Spleen (tissue), 11 donors: ENCODE results near the gene NENF. TPM values are rescaled to one million over a fixed set of nuclear protein-coding genes. Genes with fewer than 3 reads are reported as not detected.

ENCODE experiments used
- DNase-seq: peaks from one replicate; pipeline ENCODE4 v3.0.0-alpha.2; 2020
- H3K27ac ChIP-seq, 8 donors: fragments of 200-600 bp; sonication (generic) in 7 of 8; 1 replicate in 4 of 8; 2 replicates in 4 of 8; pipeline versions ENCODE4 v1.5.0 to v1.8.0; 2016 to 2021; ENCODE audit warnings: inconsistent platforms in 4 of 8, mild to moderate bottlenecking in 4 of 8, moderate library complexity in 1 of 8
- H3K27me3 ChIP-seq, 7 donors: fragments of 200-600 bp; sonication (generic) in 6 of 7; replicated peaks in 1 of 7; 1 replicate in 4 of 7; 2 replicates in 3 of 7; pipeline versions ENCODE4 v1.5.0 to v1.8.0; 2016 to 2021; ENCODE audit warnings: inconsistent platforms in 3 of 7, mild to moderate bottlenecking in 1 of 7
- H3K36me3 ChIP-seq, 6 donors: fragments of 200-600 bp; sonication (generic) in 5 of 6; 1 replicate in 4 of 6; 2 replicates in 2 of 6; pipeline versions ENCODE4 v1.5.0 to v1.8.0; 2016 to 2021; ENCODE audit warnings: inconsistent platforms in 2 of 6
- H3K4me1 ChIP-seq, 6 donors: fragments of 200-600 bp; sonication (generic) in 5 of 6; 1 replicate in 3 of 6; 2 replicates in 3 of 6; pipeline versions ENCODE4 v1.5.0 to v1.8.0; 2016 to 2021; ENCODE audit warnings: inconsistent platforms in 3 of 6
- H3K4me3 ChIP-seq, 8 donors: fragments of 200-600 bp; sonication (generic) in 7 of 8; 1 replicate in 4 of 8; 2 replicates in 4 of 8; pipeline versions ENCODE4 v1.5.0 to v1.8.0; 2016 to 2021; ENCODE audit warnings: inconsistent platforms in 4 of 8, mild to moderate bottlenecking in 4 of 8, moderate library complexity in 2 of 8
- H3K9me3 ChIP-seq, 8 donors: fragments of 200-600 bp; sonication (generic) in 7 of 8; 1 replicate in 4 of 8; 2 replicates in 4 of 8; pipeline versions ENCODE4 v1.5.0 to v1.8.0; 2016 to 2021; ENCODE audit warnings: inconsistent platforms in 4 of 8
- CTCF ChIP-seq, 11 experiments: fragments of 200-600 bp in 7 of 11; fragments of 450-650 bp in 4 of 11; sonication (generic) in 4 of 11; IDR thresholded peaks in 8 of 11; conservative IDR thresholded peaks in 3 of 11; 1 replicate in 7 of 11; 2 replicates in 4 of 11; pipeline versions ENCODE4 v1.4.0 to v1.8.0; 2016 to 2021; ENCODE audit warnings: antibody characterized with exemption in 11 of 11, inconsistent platforms in 4 of 11, mild to moderate bottlenecking in 1 of 11
- POLR2A ChIP-seq, 3 donors: fragments of 450-650 bp; IDR thresholded peaks; one replicate each; pipeline ENCODE4 v1.5.1; 2017; ENCODE audit warnings: antibody characterized with exemption in 3 of 3, mild to moderate bottlenecking in 1 of 3
- POLR2AphosphoS5 ChIP-seq, 3 donors: sonication (generic); formaldehyde crosslinking; IDR thresholded peaks; one replicate each; pipeline ENCODE4 v1.5.1; 2017; ENCODE audit warnings: antibody characterized with exemption in 3 of 3
- WGBS, 5 donors: extraction: QIAGEN DNeasy Blood & Tissue Kit in 3 of 5; methylation state at CpG; one replicate each; pipeline versions ENCODE4 v1.1.5 to v1.1.7; 2013 to 2018; 5-methylcytosine and 5-hydroxymethylcytosine counted together
- intact Hi-C: fragments of 100-400 bp; cut with DNase I; formaldehyde crosslinking; loops from one replicate; pipeline ENCODE4 v1.15.0; 2023; ENCODE audit warnings: low total_unique reads
- polyA plus RNA-seq, 3 donors: library from polyadenylated mRNA; stranded (reverse); fragments of 200-250 nt; gene quantifications; one replicate each; pipeline ENCODE4 v1.2.1, GENCODE V29; 2013
- total RNA-seq, 7 donors: library from RNA; depleted of rRNA in 3 of 7; stranded (reverse); fragments of >200 nt in 3 of 7; fragmentation: NEBNext Ultra II Directional in 4 of 7; extraction: Animal tissue kit (Norgen Biotek cat#: 25700) in 4 of 7; gene quantifications; one replicate each; pipeline versions ENCODE4 v1.1.0 to v1.2.1, GENCODE V29; 2016 to 2021
- donor health status: healthy with polysubstance abuse.
- donor health status: DM: no; HTN: no; CAD: no; lungs with moderate emphysema.
- donor health status: DM: no; HTN: no; CAD: no.
- donor health status: Bipolar disorder and iron deficiency.
- donor health status: healthy.
- donor health status: DM: no; HTN: no; CAD: no.
- donor health status: DM: yes; HTN: yes; CAD: no.

The NENF gene
- total and polyA plus RNA-seq, 10 donors: 23.2 to 59.4 (median 40.8) TPM

- TF ChIP-seq CTCF (IDR thresholded peaks at IDR 0.05 in 8 of 11, conservative IDR thresholded peaks at IDR 0.05 in 3 of 11) (no peak), POLR2A (IDR thresholded peaks at IDR 0.05) (no peak), POLR2AphosphoS5 (IDR thresholded peaks at IDR 0.05) (no peak)
- intact Hi-C loops: no loop called here
- Histone ChIP-seq H3K4me1 (no peaks in the 10 kb centered on the region), H3K36me3 (no peaks in the 10 kb centered on the region), H3K27ac (no peak overlapping the region), H3K27me3 (no peaks in the 10 kb centered on the region), H3K9me3 (peaks cover 0 to 6% (median 0%) of the 10 kb centered on the region in 8 donors), H3K4me3 (no peak overlapping the region)
- WGBS, 5 donors: 81 to 94% (median 92%) methylated on average over 10 to 13 of the region's 13 CpGs
- DNase-seq: peak; percentile 52
Measured at GRCh38 chr1:212461916-212462660, 29.4 kb downstream of the NENF start.

- H3K27me3 ChIP-seq: no peaks in the 10 kb centered on the region
- H3K4me1 ChIP-seq: no peaks in the 10 kb centered on the region
- no peak overlapping the region for H3K4me3 ChIP-seq
- peak; percentile 43 for DNase-seq
- intact Hi-C loops: no loop called here
- no peaks in the 10 kb centered on the region for H3K9me3 ChIP-seq
- 67 to 88% (median 85%) methylated on average over 5 to 7 of the region's 7 CpGs for WGBS, 5 donors
- TF ChIP-seq POLR2A (IDR thresholded peaks at IDR 0.05): no peak
- no peak for TF ChIP-seq CTCF (IDR thresholded peaks at IDR 0.05 in 8 of 11, conservative IDR thresholded peaks at IDR 0.05 in 3 of 11)
- TF ChIP-seq POLR2AphosphoS5 (IDR thresholded peaks at IDR 0.05): no peak
- H3K36me3 ChIP-seq: no peaks in the 10 kb centered on the region
- no peak overlapping the region for H3K27ac ChIP-seq
Measured at GRCh38 chr1:212463565-212464285, 31.0 kb downstream of the NENF start.

GRCh38 chr1:212465311-212465710 is 32.6 kb downstream of the NENF start:
- H3K27ac ChIP-seq: no peak overlapping the region
- intact Hi-C loops: no loop called here
- H3K4me3 ChIP-seq: no peak overlapping the region
- no peaks in the 10 kb centered on the region for H3K36me3 ChIP-seq
- no peaks in the 10 kb centered on the region for H3K27me3 ChIP-seq
- WGBS, 5 donors: 81 to 96% (median 89%) methylated on average over 7 of the region's 7 CpGs
- H3K4me1 ChIP-seq: no peaks in the 10 kb centered on the region
- TF ChIP-seq CTCF (IDR thresholded peaks at IDR 0.05 in 8 of 11, conservative IDR thresholded peaks at IDR 0.05 in 3 of 11): no peak
- TF ChIP-seq POLR2A (IDR thresholded peaks at IDR 0.05): no peak
- TF ChIP-seq POLR2AphosphoS5 (IDR thresholded peaks at IDR 0.05): no peak
- DNase-seq: peak; percentile 33
- H3K9me3 ChIP-seq: no peaks in the 10 kb centered on the region

- WGBS, 5 donors: 72 to 96% (median 89%) methylated on average over 2 of the region's 2 CpGs
- no peak for DNase-seq
- Histone ChIP-seq H3K36me3 (no peaks in the 10 kb centered on the region), H3K4me3 (no peak overlapping the region), H3K4me1 (no peaks in the 10 kb centered on the region), H3K27me3 (no peaks in the 10 kb centered on the region), H3K27ac (no peak overlapping the region), H3K9me3 (no peaks in the 10 kb centered on the region)
- intact Hi-C loops: no loop called here
- TF ChIP-seq POLR2A (IDR thresholded peaks at IDR 0.05): no peak
- no peak for TF ChIP-seq POLR2AphosphoS5 (IDR thresholded peaks at IDR 0.05)
- no peak for TF ChIP-seq CTCF (IDR thresholded peaks at IDR 0.05 in 8 of 11, conservative IDR thresholded peaks at IDR 0.05 in 3 of 11)
Measured at GRCh38 chr1:212466437-212466836, 33.7 kb downstream of the NENF start.
